Daoy (cell line): Measurements from ENCODE around the gene INSC. TPM values are rescaled to one million over a fixed set of nuclear protein-coding genes. Genes with fewer than 3 reads are reported as not detected.
A peak's percentile ranks its signal among the peaks of the same experiment; 100 is the strongest.

ENCODE experiments used
- DNase-seq: peaks from one replicate; pipeline ENCODE4 v3.0.0-alpha.2; 2015; ENCODE audit warnings: low read depth
- total RNA-seq: library from RNA; depleted of rRNA; stranded (reverse); fragments of >200 nt; shearing (Covaris generic); gene quantifications from 2 replicates; pipeline ENCODE4 v1.2.3, GENCODE V29; 2014

INSC gene
- total RNA-seq, 1 experiment from 2014 or later: not detected

GRCh38 chr11:15109602-15110001 is 5.1 kb upstream of the INSC start:
- DNase-seq: no peak

- DNase-seq: no peak
Observed at GRCh38 chr11:15111215-15111614, 3.5 kb upstream of the INSC start.

DNA sequence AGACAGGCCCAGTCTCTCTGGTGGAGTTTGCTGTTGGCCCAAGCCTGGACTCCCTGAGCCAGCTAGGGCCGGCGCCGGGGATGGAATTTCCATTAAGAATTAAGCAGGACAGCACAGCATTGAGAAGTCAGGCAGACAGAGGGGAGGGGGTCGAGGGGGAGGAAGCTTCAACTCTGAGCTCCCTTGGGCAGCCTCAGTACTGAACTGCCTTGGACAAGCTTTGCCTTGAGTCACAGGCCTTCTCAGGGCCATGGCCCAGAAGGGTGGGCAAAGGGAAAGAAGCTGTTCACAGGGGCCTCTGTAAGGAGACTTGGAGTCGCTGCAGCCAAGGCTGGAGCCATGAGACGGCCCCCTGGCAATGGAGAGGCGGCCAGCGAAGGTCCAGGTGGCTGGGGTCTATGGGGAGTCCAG is 2.6 kb upstream of the INSC start:
- no peak for DNase-seq

- no peak for DNase-seq
Observed at GRCh38 chr11:15113381-15113780, 1.3 kb upstream of the INSC start.

DNA sequence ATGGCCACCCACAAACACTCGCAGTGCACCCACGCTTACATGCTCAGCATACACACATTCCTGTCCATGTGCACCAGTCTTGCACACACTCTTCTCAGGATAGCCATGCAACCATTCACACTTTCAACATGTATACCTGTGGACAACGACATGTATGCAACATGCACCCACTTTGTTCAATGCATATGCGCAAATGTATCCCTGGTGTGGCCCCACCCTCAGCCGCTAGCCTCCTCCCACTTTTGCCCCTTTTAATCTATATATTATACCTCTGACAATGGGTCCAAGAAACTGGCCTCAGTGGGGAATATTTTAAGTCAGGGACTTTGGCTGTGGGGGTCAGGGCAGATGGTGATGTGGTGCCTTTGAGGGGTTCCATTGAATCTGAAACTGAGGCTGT is 963 bp downstream of the INSC start:
- no peak for DNase-seq

DNA sequence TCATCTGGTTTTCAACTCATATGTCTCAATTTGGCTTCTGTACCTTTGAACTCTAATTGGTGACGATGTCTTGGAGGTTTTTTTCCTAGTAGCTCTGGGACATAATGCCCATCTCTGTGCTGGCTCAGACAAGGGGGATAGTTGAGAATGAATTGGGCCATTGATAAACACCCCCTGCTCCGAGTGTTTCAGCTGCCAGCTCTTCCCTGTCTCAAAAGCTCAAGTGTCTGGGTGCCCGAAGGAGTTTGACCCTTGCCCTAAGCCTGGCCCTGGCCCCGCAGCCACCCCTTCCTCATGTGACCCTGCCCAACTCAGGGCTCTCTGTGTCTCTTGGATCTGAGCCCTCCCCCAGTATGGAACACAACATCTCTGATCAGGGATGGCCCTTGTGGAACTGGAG is 3.0 kb downstream of the INSC start:
- DNase-seq: no peak

GRCh38 chr11:15118431-15118830 is 3.7 kb downstream of the INSC start:
- no peak for DNase-seq

DNA sequence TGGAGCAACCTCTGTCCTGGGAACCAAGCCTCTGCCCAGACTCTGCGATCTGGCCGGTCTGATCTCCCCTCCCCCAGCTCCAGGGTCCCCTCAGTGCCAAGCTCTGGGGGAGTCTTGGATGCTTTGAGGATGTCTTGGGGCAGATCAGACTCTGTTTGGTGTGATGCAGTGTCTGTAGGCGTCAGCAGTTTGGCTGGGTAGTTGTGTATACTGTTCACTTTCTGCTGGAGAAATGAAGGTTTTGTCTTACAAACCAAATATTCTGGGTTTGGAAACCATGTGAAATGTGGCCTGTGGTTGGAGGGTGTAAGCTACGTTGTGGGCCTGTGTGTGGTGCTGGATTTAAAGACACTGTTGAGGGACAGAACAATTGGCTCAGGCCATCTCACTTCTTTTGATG is 4.6 kb downstream of the INSC start:
- DNase-seq: no peak

- peak; percentile 42 for DNase-seq
Observed at GRCh38 chr11:15119826-15120225, 5.1 kb downstream of the INSC start.

DNA sequence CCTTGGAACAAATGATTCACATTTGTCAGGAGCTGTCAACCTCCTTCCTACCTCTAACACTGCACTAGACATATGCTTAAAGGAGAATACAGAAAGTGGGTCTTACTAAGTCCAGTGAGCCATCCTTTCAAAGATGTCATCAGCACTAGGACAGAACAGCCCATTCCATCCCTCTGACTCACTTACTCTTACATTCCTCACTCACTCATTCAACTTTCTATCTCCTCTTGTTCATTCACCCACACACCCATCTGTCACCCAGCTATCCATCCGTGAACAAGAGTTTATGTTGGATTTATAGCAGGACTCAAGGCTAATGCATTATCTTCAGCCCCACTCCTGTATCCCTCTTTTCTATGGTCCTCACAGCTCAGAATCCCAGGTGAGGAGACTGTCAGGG is 9.1 kb downstream of the INSC start:
- peak; percentile 68 for DNase-seq

GRCh38 chr11:15124528-15124927 is 9.8 kb downstream of the INSC start:
- DNase-seq: no peak

DNA sequence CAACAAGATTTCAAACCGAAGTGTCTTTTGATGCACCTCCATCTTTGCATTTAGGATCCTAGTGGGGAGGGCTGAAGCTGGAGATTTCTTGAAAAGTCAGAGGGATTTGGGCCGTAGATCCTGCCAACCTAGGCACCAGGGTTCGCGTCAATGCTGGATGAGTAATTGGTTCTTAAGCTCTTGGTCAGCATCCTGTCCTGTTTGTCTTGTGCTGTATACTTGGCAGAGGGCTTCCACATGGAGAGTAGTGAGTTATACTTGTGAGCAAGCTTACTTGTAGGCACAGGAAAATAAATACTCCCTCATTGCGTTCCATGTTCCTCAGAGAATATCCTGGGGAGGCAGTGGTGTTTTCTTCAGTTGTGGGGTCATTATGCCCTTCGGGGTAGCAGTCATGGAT is 12.6 kb downstream of the INSC start:
- peak; percentile 28 for DNase-seq

- no peak for DNase-seq
Observed at GRCh38 chr11:15128621-15129020, 13.9 kb downstream of the INSC start.

DNA sequence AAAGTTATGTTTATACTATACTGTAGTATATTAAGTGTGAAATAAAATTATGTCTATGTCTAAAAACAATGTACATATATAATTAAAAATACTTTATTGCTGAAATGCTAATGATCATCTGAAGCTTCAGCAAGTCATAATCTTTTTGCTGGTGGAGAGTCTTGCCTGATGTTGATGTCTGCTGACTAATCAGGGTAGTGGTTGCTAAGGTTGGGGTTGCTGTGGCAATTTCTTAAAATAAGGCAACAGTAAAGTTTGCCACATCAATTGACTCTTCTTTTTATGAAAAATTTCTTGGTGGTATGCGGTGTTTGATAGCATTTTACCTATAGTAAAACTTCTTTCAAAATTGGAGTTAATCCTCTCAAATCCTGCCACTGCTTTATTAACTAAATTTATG is 21.4 kb downstream of the INSC start:
- DNase-seq: no peak

DNA sequence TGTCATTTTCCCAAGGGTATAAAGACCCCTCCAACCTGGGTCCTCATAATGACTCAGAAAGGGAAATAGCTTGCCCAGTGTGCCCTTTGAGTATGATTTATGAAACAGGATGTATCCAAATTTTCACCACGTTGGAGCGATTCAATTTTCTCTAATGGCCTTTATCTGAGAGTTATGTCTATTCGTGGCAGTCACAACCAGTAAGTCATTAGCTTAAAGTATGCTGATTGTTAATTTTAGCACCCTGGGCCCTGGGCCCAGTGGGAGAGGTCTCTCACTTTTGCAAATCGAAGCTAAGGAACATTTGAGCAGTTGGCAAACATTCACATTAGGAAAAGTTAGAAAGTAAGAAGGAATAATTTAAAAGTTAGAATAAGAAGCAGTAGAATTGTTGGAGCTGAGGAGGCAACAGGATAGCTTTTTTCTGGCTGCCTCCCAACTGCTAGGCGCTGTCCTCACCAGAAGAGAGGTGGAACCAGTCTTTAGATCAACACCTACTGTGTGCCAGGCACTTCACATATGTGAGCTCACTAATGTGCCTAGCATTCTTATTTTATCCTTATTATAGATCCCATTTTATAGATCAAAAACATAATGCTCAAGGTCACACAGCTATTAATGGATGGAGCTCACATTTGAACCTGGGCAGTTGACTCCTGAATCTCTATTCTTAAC is 24.5 kb downstream of the INSC start:
- no peak for DNase-seq

DNA sequence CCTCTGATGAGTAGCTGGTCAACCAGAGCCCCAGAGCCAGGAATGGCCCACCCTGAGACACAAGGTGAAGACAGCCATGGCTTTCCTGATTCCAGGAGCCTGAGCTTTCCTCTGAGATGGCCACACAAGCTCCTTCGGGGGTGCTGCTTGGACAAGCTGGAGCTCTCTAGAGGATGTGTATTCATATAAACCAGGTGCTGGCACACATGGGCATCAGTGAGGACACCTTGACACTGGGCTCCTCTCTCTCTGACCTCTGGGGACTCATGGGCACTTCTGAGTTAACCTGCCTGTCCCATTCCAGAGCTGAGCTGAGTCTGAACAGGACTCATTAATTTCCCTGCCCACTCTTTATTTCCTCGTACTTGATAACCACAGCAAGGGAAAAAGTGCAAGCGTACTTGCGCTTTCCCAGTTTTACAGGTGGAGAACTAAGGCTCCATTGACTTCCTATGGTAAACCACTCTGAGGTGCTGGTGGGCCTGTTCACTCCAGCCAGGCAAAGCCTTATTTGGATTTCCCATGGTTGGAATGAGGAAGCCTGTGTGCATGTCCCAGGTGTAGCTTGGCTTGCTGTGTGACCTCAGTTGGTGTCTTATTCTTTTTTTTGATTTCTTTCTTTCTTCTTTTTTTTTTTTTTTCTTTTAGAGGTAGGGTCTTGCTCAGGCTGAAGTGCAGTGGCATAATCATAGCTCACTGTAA is 25.4 kb downstream of the INSC start:
- no peak for DNase-seq

DNA sequence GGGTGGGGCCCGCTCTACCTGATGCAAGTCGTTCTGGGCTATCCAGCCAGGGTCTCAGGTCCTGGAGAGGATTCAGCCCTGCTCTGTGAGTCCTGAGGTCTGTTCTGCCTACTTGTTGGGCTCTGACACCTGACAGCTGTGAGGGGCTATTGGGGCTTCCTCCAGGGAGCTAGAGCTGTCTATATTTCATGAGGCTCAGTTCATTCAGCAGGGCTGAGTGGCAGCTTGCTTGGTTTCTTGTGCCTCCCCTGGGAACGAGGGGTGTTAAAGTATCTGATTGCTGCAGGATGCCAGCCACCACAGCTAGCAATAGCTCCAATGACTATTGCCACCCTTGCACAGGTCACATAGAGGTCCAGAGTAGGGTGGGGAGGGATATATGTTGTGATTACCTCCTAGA is 26.7 kb downstream of the INSC start:
- DNase-seq: no peak

GRCh38 chr11:15142838-15143237 is 28.1 kb downstream of the INSC start:
- DNase-seq: no peak

GRCh38 chr11:15143855-15144254 is 29.1 kb downstream of the INSC start:
- DNase-seq: no peak

DNA sequence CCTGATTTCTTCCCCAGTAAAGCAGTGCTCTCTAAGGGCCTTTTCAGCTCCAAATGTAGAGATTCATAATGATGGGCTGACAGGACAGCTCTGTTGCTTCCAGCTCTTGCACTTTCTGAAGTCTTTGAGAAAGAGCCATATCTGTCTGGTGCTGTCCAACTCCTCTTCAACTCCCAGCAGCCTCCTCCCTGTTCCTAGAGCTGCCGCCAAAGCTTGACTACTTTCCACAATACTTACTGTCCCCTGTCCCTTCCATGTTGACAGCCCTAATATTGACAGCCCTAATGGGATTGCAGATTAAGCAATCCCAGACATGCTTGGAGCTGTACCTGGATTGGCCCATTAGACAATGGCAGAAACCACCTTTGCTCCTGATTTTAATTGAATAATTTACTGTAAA is 29.6 kb downstream of the INSC start:
- DNase-seq: no peak

GRCh38 chr11:15145151-15145550 is 30.4 kb downstream of the INSC start:
- DNase-seq: no peak

- DNase-seq: no peak
Observed at GRCh38 chr11:15145615-15146014, 30.9 kb downstream of the INSC start.

DNA sequence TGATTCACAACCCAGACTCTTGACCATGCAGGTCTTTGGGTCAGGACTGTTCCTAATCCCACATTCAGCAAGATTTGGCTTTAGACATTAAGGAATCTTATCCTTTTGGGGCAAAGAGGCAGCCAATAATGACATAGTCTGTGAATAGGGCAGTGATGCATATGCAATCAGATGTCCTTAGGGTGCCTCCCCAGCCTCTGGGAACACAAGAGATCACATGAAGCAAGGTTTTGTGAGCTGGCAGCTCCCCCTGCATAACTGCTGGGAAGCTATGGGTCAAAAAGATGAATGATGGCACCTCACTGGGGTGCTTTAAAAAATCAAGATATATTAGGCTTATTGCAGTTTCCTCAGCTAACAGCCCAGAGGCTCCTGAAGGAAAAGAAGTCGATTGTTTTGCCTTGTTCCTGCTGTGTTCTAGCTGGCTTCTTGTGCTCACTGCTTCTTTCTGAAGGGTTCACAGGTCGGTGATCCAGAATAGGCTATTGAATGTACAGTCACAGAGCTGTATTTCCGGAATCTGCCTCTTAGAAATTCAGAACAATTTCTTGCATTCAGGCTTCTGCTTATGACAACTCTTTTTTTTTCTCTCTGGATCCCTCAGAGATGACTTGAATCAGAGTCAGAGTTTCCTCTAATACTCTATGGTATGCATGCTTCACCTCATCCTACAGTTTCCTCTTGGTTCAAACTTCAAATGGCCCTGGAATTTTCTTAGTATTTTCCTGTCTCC is 31.7 kb downstream of the INSC start:
- no peak for DNase-seq
